ENCODE results near the gene PGR.

Gene PGR

DNA sequence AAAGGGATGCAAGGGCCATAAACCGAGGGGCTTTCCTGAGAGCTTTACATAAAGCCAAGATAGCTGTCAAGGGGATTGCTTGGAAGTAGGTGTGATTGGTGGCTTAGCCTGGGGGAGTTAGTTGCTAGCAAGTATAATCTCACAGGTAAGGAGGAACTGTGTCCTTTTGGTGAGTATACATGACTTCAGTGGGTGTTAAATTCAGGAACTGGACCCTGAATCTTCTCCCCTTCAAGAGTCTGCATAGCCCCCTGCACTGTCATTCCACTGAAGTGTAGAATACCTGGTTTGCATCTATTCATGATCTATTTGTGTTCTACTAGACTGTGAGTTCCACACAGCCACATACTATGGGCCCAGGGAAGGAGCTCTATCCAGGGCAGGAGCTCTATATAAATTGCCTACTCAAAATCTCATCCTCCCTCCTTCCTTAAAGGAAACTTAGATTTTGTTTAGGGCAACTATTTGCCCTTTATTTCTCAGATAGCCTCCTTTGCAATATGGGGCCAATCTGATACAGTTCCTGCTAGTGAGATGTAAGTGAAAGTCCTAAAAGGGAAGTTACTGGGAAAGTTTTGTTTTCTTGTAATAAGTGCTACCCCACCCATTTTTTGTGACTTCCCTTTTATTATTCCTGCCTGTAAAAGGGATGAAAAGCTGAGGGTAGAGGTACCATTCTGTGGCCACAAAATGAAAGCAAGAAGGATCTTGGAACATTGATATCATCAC lies 120.5 kb downstream of the PGR start:
- no peak for DNase-seq

DNA sequence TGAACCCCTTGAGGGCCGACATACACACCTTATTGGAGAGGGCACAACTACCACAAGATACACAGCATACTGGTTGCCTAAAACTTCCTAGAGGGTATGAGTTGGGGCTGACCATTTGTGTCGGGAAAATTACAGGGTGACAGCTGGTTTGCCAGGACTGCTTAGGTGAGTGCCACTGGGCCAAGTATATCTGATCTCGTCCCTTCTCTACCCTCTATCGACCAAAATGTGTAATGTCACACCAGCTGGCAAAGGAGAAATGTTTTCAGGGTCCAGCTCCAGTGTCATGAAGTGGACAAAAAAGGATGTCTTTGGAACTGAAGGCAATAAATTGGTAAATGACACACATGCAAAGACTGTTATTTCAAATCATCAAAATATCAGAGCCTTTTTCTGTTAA lies 126.1 kb downstream of the PGR start:
- no peak for DNase-seq

DNA sequence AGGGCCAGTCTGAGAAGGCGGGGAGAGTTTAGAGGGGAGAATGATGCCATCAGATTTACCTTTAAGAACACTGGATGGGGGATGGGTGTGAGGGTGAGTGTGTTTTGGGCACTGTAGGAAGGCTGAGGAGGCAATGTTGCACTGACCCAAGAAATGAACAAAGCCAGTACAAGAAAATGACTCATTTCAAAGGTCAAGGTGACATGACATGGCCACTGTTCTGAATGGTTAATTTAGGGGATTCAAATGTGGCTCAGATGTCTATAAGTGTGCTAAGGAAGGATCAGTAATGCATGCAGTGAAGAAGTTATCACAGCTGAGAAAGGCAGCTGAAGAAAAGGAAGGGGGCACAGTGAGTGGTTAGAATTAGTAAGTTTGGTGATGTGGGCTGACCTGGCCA lies 129.9 kb downstream of the PGR start:
- no peak for DNase-seq

DNA sequence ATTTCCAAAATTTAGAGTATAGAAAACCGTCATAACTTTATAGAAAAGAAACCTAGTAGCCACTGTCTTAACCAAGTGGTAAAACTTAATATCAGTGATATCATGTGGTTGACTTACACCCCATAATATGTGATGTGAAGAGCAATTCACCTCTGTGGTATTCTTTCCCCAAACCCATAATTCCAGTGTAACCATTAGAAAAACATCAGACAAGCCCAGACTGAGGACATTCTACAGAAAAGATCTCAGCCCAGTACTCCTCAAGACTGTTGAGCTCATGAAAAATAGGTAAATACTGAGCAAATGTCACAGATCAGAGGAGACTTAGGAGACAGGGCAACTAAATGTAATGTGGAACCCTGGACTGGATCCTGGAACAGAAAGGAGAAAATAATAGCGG lies 134.6 kb downstream of the PGR start:
- no peak for DNase-seq

DNA sequence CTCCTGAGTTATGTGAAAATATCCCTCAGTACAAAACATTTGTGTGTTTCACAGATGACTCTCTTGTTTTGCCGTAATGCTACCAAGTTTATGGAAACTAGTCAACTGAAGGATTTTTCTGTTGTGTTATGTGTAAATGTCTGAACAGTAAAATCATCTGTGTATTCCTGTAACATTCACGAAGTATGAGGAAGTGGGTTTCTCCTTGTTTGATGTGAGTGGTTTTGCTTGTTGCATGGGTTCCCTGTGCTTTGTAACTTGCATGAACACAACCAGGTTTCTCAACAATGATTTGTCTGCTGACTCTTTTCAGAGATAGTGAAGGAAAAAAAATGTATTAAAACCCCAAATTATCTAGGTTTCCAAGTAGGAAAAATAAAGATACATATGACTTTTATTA lies 138.1 kb downstream of the PGR start:
- DNase-seq, result no peak

DNA sequence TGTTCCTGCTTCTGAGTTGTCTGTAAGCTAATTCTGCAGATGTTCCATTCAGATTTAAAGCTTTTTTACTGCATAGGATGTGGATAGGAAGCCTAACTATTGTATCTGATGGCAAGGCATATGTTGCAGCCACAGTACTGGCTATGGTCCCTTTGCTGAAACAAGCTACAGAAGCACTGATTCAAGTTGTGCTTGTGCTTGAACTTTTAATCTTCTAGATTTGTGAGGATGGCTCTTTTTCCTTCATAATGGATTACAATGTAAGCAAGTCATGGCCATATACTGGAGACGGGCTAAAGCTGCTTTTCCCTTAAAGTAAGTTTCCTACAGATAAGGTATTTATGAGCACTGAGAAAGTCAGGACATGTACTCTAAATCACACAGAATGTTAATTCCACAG lies 138.7 kb downstream of the PGR start:
- DNase-seq, result no peak

DNA sequence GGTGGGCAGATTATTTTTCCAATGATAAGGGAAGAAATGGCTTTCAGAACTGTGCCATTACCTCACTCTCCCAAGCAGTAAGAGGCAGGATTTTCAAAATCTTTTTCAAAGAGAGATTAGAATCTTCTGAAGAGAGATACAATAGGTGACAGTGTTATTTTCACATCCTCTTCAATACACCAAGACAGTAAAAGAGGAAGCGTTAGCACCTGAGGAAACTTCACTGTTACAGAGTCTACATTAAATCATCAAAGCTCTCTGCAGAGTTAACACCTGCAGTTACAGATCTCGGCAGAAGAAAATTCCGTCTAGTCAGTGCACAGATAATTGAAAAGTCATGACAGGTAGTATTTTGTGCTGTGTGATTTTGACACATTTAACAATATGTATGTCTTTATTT lies 144.9 kb downstream of the PGR start:
- no peak for DNase-seq

DNA sequence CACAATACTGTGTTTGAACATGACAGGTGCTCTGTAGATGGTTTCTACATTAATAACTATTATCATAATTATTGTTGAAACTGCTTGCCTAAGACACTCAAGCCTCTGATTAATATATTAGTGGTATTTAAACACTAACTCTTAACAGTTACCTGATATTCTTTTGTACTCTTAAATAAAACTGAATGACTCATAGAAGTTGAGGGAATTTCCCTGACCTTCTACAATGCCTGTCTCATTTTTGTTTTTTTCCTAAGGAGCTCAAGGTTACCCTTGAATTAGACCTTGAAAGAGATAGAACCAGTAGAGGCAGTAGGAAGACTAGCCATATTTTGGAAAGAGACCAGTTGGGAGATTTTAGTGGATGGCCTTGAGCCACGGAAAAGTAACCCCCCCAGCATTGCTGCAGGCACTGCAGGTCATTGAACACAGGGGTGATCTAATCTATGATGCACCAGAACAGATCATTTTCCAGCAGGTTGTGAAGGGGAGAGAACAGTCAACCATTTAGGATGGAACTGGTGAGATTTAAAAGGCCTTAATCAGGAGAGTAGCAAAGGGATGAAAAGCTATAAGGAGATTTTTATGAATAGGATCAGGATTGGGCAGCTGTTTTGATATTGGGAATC lies 148.3 kb downstream of the PGR start:
- no peak for DNase-seq

DNA sequence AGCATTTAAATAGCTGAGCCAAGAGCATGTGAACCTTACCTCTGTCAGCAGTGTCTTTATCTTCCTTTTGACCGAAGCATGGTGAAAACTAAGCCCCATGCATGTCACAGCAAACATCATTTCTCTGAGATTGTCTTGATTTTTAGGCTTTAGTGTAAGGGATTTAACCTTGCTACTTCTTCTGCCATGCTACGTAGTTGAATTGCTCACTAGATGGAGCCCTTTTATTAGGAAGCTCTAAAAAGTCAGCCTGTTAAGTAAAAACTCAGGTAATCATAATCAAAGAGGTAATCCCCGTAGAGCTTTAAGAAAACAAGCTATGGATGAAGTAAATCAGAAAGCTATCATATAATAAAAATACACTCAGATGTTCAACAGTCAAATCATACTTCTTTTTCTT lies 149.5 kb downstream of the PGR start:
- DNase-seq, result no peak

All from amniotic stem cell (primary cell).